Trophoblast cell (in vitro differentiated cells and primary cell): Measurements from ENCODE around the gene TMEM185A.

Source experiments
- DNase-seq, 2 donors: peaks; one replicate each; pipeline ENCODE4 v3.0.0-alpha.2; 2016
- H2AFZ ChIP-seq: 2 replicates; pipeline ENCODE4 v1.6.1; 2013; ENCODE audit warnings: low read length, moderate library complexity, mild to moderate bottlenecking; ENCODE audit not compliant: insufficient read depth, poor library complexity
- H2AK5ac ChIP-seq: 2 replicates; pipeline ENCODE4 v1.6.1; 2013; ENCODE audit warnings: mild to moderate bottlenecking, low read length
- H2BK120ac ChIP-seq: 2 replicates; pipeline ENCODE4 v1.6.1; 2013; ENCODE audit warnings: low read length, mild to moderate bottlenecking, moderate library complexity; ENCODE audit not compliant: insufficient read depth, poor library complexity
- H2BK12ac ChIP-seq: 2 replicates; pipeline ENCODE4 v1.6.1; 2013; ENCODE audit warnings: mild to moderate bottlenecking, low read length, moderate library complexity
- H2BK5ac ChIP-seq: 2 replicates; pipeline ENCODE4 v1.6.1; 2013; ENCODE audit warnings: low read length, low read depth, moderate library complexity, mild to moderate bottlenecking; ENCODE audit not compliant: poor library complexity
- H3K14ac ChIP-seq: 2 replicates; pipeline ENCODE4 v1.6.1; 2013; ENCODE audit warnings: mild to moderate bottlenecking, low read length
- H3K18ac ChIP-seq: 2 replicates; pipeline ENCODE4 v1.6.1; 2013; ENCODE audit warnings: mild to moderate bottlenecking, low read length
- H3K23ac ChIP-seq: 2 replicates; pipeline ENCODE4 v1.6.1; 2013; ENCODE audit warnings: low read length
- H3K27ac ChIP-seq: 2 replicates; pipeline ENCODE4 v1.5.1; 2013; ENCODE audit warnings: low read depth, mild to moderate bottlenecking, inconsistent platforms, low read length, moderate library complexity
- H3K27me3 ChIP-seq: 2 replicates; pipeline ENCODE4 v1.6.1; 2013; ENCODE audit warnings: inconsistent platforms, mild to moderate bottlenecking, low read length, moderate library complexity; ENCODE audit not compliant: insufficient read depth
- H3K36me3 ChIP-seq, 2 experiments: 1 replicate in 1 of 2; 2 replicates in 1 of 2; pipeline ENCODE4 v1.6.1; 2013; ENCODE audit warnings: low read length in 2 of 2, mild to moderate bottlenecking in 2 of 2, moderate library complexity in 1 of 2; ENCODE audit not compliant: insufficient read depth in 2 of 2, control insufficient read depth in 1 of 2
- H3K4ac ChIP-seq: 2 replicates; pipeline ENCODE4 v1.6.1; 2013; ENCODE audit warnings: low read depth, mild to moderate bottlenecking, low read length, moderate library complexity
- H3K4me1 ChIP-seq, 2 experiments: 1 replicate in 1 of 2; 2 replicates in 1 of 2; pipeline ENCODE4 v1.6.1; 2013; ENCODE audit warnings: low read length in 2 of 2, mild to moderate bottlenecking in 2 of 2, moderate library complexity in 1 of 2; ENCODE audit not compliant: insufficient read depth in 2 of 2, control insufficient read depth in 1 of 2
- H3K4me2 ChIP-seq: 2 replicates; pipeline ENCODE4 v1.6.1; 2013; ENCODE audit warnings: inconsistent platforms, mild to moderate bottlenecking, low read length, moderate library complexity
- H3K4me3 ChIP-seq: 2 replicates; pipeline ENCODE4 v1.5.1; 2013; ENCODE audit warnings: mild to moderate bottlenecking, low read depth, low read length, inconsistent platforms
- H3K79me1 ChIP-seq: one replicate; pipeline ENCODE4 v1.6.1; 2013; ENCODE audit warnings: low read length
- H3K79me2 ChIP-seq: 2 replicates; pipeline ENCODE4 v1.6.1; 2013; ENCODE audit warnings: low read length, mild to moderate bottlenecking; ENCODE audit not compliant: control insufficient read depth, insufficient read depth, poor library complexity
- H3K9ac ChIP-seq: 2 replicates; pipeline ENCODE4 v1.6.1; 2013; ENCODE audit warnings: mild to moderate bottlenecking, low read length
- H3K9me3 ChIP-seq: 2 replicates; pipeline ENCODE4 v1.6.1; 2013; ENCODE audit warnings: low read depth, mild to moderate bottlenecking, control low read depth, inconsistent platforms, low read length; ENCODE audit not compliant: insufficient read depth
- H4K12ac ChIP-seq: 2 replicates; pipeline ENCODE4 v1.6.1; 2013; ENCODE audit warnings: low read depth, mild to moderate bottlenecking, low read length, moderate library complexity
- H4K8ac ChIP-seq: 2 replicates; pipeline ENCODE4 v1.6.1; 2013; ENCODE audit warnings: low read depth, mild to moderate bottlenecking, low read length, moderate library complexity
- H4K91ac ChIP-seq: one replicate; pipeline ENCODE4 v1.6.1; 2013; ENCODE audit warnings: low read depth, mild to moderate bottlenecking, low read length, moderate library complexity
- WGBS: extraction: QIAGEN DNeasy Blood & Tissue Kit; methylation state at CpG from one replicate; pipeline ENCODE4 v1.1.7; 2013; ENCODE audit warnings: missing lambda C conversion rate; ENCODE audit not compliant: insufficient read length, insufficient coverage; ENCODE audit errors: extremely low coverage; 5-methylcytosine and 5-hydroxymethylcytosine counted together

The TMEM185A gene

GRCh38 chrX:149570668-149571067 is 60.9 kb downstream of the TMEM185A start:
- H3K4me2 ChIP-seq = no peak overlapping the region
- no peaks in the 10 kb centered on the region for H3K27me3 ChIP-seq
- DNase-seq = peak; percentile 42 to 73
- H3K4me3 ChIP-seq = no peak overlapping the region
- no peak overlapping the region for H3K18ac ChIP-seq
- no CpG with 5 or more reads among the region's 6 CpGs for WGBS
- H3K9me3 ChIP-seq = no peaks in the 10 kb centered on the region
- H3K79me2 ChIP-seq = no peaks in the 10 kb centered on the region
- H3K27ac ChIP-seq = no peak overlapping the region
- H2BK12ac ChIP-seq = no peak overlapping the region
- no peak overlapping the region for H4K91ac ChIP-seq
- H2BK120ac ChIP-seq = no peak overlapping the region
- H2AFZ ChIP-seq = no peak overlapping the region
- H3K79me1 ChIP-seq = no peaks in the 10 kb centered on the region
- no peak overlapping the region for H2BK5ac ChIP-seq
- H3K4ac ChIP-seq = no peak overlapping the region
- no peak overlapping the region for H3K9ac ChIP-seq
- H3K36me3 ChIP-seq = no peaks in the 10 kb centered on the region
- H3K4me1 ChIP-seq = no peaks in the 10 kb centered on the region
- no peak overlapping the region for H3K14ac ChIP-seq
- no peak overlapping the region for H4K8ac ChIP-seq
- no peak overlapping the region for H4K12ac ChIP-seq
- no peak overlapping the region for H3K23ac ChIP-seq
- no peak overlapping the region for H2AK5ac ChIP-seq

- no peaks in the 10 kb centered on the region for H3K27me3 ChIP-seq
- H2BK12ac ChIP-seq = no peak overlapping the region
- no peak overlapping the region for H2AK5ac ChIP-seq
- no peaks in the 10 kb centered on the region for H3K9me3 ChIP-seq
- no peaks in the 10 kb centered on the region for H3K4me1 ChIP-seq
- H3K27ac ChIP-seq = no peak overlapping the region
- H2AFZ ChIP-seq = no peak overlapping the region
- H3K4ac ChIP-seq = no peak overlapping the region
- no CpG with 5 or more reads among the region's 2 CpGs for WGBS
- no peak overlapping the region for H3K23ac ChIP-seq
- no peak overlapping the region for H4K91ac ChIP-seq
- no peak overlapping the region for H3K4me3 ChIP-seq
- no peak overlapping the region for H3K14ac ChIP-seq
- H2BK120ac ChIP-seq = no peak overlapping the region
- no peak overlapping the region for H3K4me2 ChIP-seq
- no peaks in the 10 kb centered on the region for H3K79me1 ChIP-seq
- no peak overlapping the region for H2BK5ac ChIP-seq
- H3K18ac ChIP-seq = no peak overlapping the region
- H3K79me2 ChIP-seq = no peaks in the 10 kb centered on the region
- no peak overlapping the region for H4K8ac ChIP-seq
- H3K36me3 ChIP-seq = no peaks in the 10 kb centered on the region
- DNase-seq = no peak
- H4K12ac ChIP-seq = no peak overlapping the region
- no peak overlapping the region for H3K9ac ChIP-seq
Observed at GRCh38 chrX:149569770-149570169, 61.8 kb downstream of the TMEM185A start.

- no peak overlapping the region for H2BK120ac ChIP-seq
- no peak overlapping the region for H4K91ac ChIP-seq
- H3K9ac ChIP-seq = no peak overlapping the region
- no peak overlapping the region for H3K18ac ChIP-seq
- H3K14ac ChIP-seq = no peak overlapping the region
- H2AK5ac ChIP-seq = no peak overlapping the region
- no peak overlapping the region for H4K8ac ChIP-seq
- no peak overlapping the region for H3K4ac ChIP-seq
- no peak overlapping the region for H2BK12ac ChIP-seq
- H3K79me1 ChIP-seq = no peaks in the 10 kb centered on the region
- no peak overlapping the region for H4K12ac ChIP-seq
- no peak for DNase-seq
- no peak overlapping the region for H3K4me3 ChIP-seq
- H3K36me3 ChIP-seq = no peaks in the 10 kb centered on the region
- no peaks in the 10 kb centered on the region for H3K9me3 ChIP-seq
- H3K27me3 ChIP-seq = no peaks in the 10 kb centered on the region
- H3K4me1 ChIP-seq = no peaks in the 10 kb centered on the region
- no peak overlapping the region for H2AFZ ChIP-seq
- H3K4me2 ChIP-seq = no peak overlapping the region
- no CpG with 5 or more reads among the region's 5 CpGs for WGBS
- H2BK5ac ChIP-seq = no peak overlapping the region
- no peaks in the 10 kb centered on the region for H3K79me2 ChIP-seq
- no peak overlapping the region for H3K23ac ChIP-seq
- H3K27ac ChIP-seq = no peak overlapping the region
Observed at GRCh38 chrX:149568701-149569296, 62.8 kb downstream of the TMEM185A start.

- Histone ChIP-seq H4K91ac (no peak overlapping the region), H3K27me3 (no peaks in the 10 kb centered on the region), H4K12ac (no peak overlapping the region), H2BK5ac (no peak overlapping the region), H3K4me1 (no peaks in the 10 kb centered on the region), H3K9ac (no peak overlapping the region), H2AFZ (no peak overlapping the region), H3K27ac (no peak overlapping the region), H2BK12ac (no peak overlapping the region), H3K4ac (no peak overlapping the region), H3K23ac (no peak overlapping the region), H2AK5ac (no peak overlapping the region), H3K4me3 (no peak overlapping the region), H3K36me3 (no peaks in the 10 kb centered on the region), H2BK120ac (no peak overlapping the region), H3K18ac (no peak overlapping the region), H3K14ac (no peak overlapping the region), H3K79me1 (no peaks in the 10 kb centered on the region), H3K9me3 (peaks cover 2% of the 10 kb centered on the region), H3K4me2 (no peak overlapping the region), H4K8ac (no peak overlapping the region), H3K79me2 (no peaks in the 10 kb centered on the region)
- no CpG with 5 or more reads among the region's 7 CpGs for WGBS
- DNase-seq = no peak
Observed at GRCh38 chrX:149567621-149568417, 63.8 kb downstream of the TMEM185A start.
